ENCODE results near the gene FBXO10.
"Not testable (repeated sequence)": the region's sequence is repeated elsewhere in the genome, so short reads cannot be mapped to it uniquely, and the experiment has no call there.

GRCh38 chr9:37467530-37467929 is 108.7 kb downstream of the FBXO10 start:
- TF ChIP-seq, protein P1, sequence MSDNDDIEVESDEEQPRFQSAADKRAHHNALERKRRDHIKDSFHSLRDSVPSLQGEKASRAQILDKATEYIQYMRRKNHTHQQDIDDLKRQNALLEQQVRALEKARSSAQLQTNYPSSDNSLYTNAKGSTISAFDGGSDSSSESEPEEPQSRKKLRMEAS (IDR thresholded peaks at IDR 0.05; ENCODE audit: low read depth, low read length): not testable (repeated sequence)
- TF ChIP-seq, protein P2, sequence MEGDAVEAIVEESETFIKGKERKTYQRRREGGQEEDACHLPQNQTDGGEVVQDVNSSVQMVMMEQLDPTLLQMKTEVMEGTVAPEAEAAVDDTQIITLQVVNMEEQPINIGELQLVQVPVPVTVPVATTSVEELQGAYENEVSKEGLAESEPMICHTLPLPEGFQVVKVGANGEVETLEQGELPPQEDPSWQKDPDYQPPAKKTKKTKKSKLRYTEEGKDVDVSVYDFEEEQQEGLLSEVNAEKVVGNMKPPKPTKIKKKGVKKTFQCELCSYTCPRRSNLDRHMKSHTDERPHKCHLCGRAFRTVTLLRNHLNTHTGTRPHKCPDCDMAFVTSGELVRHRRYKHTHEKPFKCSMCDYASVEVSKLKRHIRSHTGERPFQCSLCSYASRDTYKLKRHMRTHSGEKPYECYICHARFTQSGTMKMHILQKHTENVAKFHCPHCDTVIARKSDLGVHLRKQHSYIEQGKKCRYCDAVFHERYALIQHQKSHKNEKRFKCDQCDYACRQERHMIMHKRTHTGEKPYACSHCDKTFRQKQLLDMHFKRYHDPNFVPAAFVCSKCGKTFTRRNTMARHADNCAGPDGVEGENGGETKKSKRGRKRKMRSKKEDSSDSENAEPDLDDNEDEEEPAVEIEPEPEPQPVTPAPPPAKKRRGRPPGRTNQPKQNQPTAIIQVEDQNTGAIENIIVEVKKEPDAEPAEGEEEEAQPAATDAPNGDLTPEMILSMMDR (IDR thresholded peaks at IDR 0.05 in 2 of 3, conservative IDR thresholded peaks at IDR 0.05 in 1 of 3; ENCODE audit: control insufficient read depth in 2 of 3, extremely low read depth in 1 of 3, insufficient read depth in 1 of 3, low read depth in 3 of 3, low read length in 3 of 3): not testable (repeated sequence)
- TF ChIP-seq EP300 (IDR thresholded peaks at IDR 0.05; ENCODE audit: borderline replicate concordance in 1 of 2, control insufficient read depth in 1 of 2, low read depth in 2 of 2, low read length in 2 of 2); POLR2AphosphoS5 (IDR thresholded peaks at IDR 0.05; ENCODE audit: low read length); SMAD1 (IDR thresholded peaks at IDR 0.05; ENCODE audit: low read depth, partially characterized antibody): not testable (repeated sequence)
